Tibial nerve (tissue), 4 donors: ENCODE measurements around the gene PDIA6. TPM values are rescaled to one million over a fixed set of nuclear protein-coding genes. Genes with fewer than 3 reads are reported as not detected.

ENCODE experiments used
- DNase-seq, 2 donors: peaks; one replicate each; pipeline ENCODE4 v3.0.0-alpha.2; 2019; ENCODE audit warnings: low spot score in 2 of 2
- H3K27ac ChIP-seq, 4 donors: fragments of 200-600 bp; sonication (generic) in 3 of 4; one replicate each; pipeline ENCODE4 v1.5.1; 2017 to 2019; ENCODE audit warnings: mild to moderate bottlenecking in 1 of 4
- H3K27me3 ChIP-seq, 2 donors: fragments of 200-600 bp; sonication (generic) in 1 of 2; one replicate each; pipeline versions ENCODE4 v1.5.1 to v1.6.0; 2017 to 2019
- H3K36me3 ChIP-seq, 3 donors: fragments of 200-600 bp; sonication (generic); one replicate each; pipeline ENCODE4 v1.5.1; 2018 to 2019
- H3K4me1 ChIP-seq, 4 donors: fragments of 200-600 bp; sonication (generic) in 3 of 4; one replicate each; pipeline ENCODE4 v1.5.1; 2017 to 2019
- H3K4me3 ChIP-seq, 4 donors: fragments of 200-600 bp; sonication (generic) in 3 of 4; one replicate each; pipeline ENCODE4 v1.5.1; 2017 to 2019; ENCODE audit warnings: mild to moderate bottlenecking in 1 of 4, moderate library complexity in 1 of 4
- H3K9me3 ChIP-seq, 4 donors: fragments of 200-600 bp; sonication (generic) in 3 of 4; one replicate each; pipeline ENCODE4 v1.5.1; 2017 to 2019
- CTCF ChIP-seq, 5 experiments: fragments of 200-600 bp in 3 of 5; fragments of 450-650 bp in 2 of 5; sonication (generic) in 3 of 5; IDR thresholded peaks; one replicate each; pipeline ENCODE4 v1.5.1; 2016 to 2019; ENCODE audit warnings: antibody characterized with exemption in 5 of 5, mild to moderate bottlenecking in 3 of 5, moderate library complexity in 2 of 5
- EP300 ChIP-seq, 2 donors: sonication (generic); formaldehyde crosslinking; IDR thresholded peaks; one replicate each; pipeline ENCODE4 v1.6.1; 2017; ENCODE audit warnings: antibody characterized with exemption in 2 of 2, mild to moderate bottlenecking in 1 of 2
- POLR2A ChIP-seq, 2 donors: fragments of 450-650 bp; IDR thresholded peaks; one replicate each; pipeline ENCODE4 v1.6.1; 2017; ENCODE audit warnings: antibody characterized with exemption in 2 of 2, mild to moderate bottlenecking in 2 of 2, moderate library complexity in 2 of 2
- WGBS, 2 donors: methylation state at CpG; one replicate each; pipeline ENCODE4 v1.1.5; 2018; 5-methylcytosine and 5-hydroxymethylcytosine counted together
- total RNA-seq, 4 donors: library from RNA; depleted of rRNA; stranded (reverse); fragments of >200 nt; gene quantifications; one replicate each; pipeline ENCODE4 v1.1.0, GENCODE V29; 2016

Gene PDIA6
- total RNA-seq, 4 donors from 2014 or later = 61.4 to 84.3 (median 76.2) TPM

- H3K36me3 ChIP-seq = no peaks in the 10 kb centered on the region
- H3K4me3 ChIP-seq = no peak overlapping the region
- H3K4me1 ChIP-seq = no peaks in the 10 kb centered on the region
- no peak for DNase-seq
- TF ChIP-seq CTCF (IDR thresholded peaks at IDR 0.05) (no peak), EP300 (IDR thresholded peaks at IDR 0.05) (no peak), POLR2A (IDR thresholded peaks at IDR 0.05) (no peak)
- H3K27me3 ChIP-seq = peaks cover 0 to 4% of the 10 kb centered on the region in 2 donors
- H3K27ac ChIP-seq = no peak overlapping the region
- 27 to 39% methylated on average over 12 of the region's 12 CpGs for WGBS, 2 donors
- H3K9me3 ChIP-seq = peaks cover 0 to 32% (median 0%) of the 10 kb centered on the region in 4 donors
Measured at GRCh38 chr2:10844097-10844496, 31.5 kb upstream of the PDIA6 start.

GRCh38 chr2:10842506-10842905 is 29.9 kb upstream of the PDIA6 start:
- Histone ChIP-seq H3K27me3 (peaks cover 0 to 7% of the 10 kb centered on the region in 2 donors), H3K9me3 (peaks cover 0 to 32% (median 0%) of the 10 kb centered on the region in 4 donors), H3K4me1 (no peaks in the 10 kb centered on the region), H3K36me3 (no peaks in the 10 kb centered on the region), H3K4me3 (no peak overlapping the region), H3K27ac (no peak overlapping the region)
- TF ChIP-seq CTCF (IDR thresholded peaks at IDR 0.05) (no peak), EP300 (IDR thresholded peaks at IDR 0.05) (no peak), POLR2A (IDR thresholded peaks at IDR 0.05) (no peak)
- WGBS, 2 donors = 71 to 80% methylated on average over 4 of the region's 4 CpGs
- DNase-seq = no peak

GRCh38 chr2:10841547-10842219 is 29.1 kb upstream of the PDIA6 start:
- Histone ChIP-seq H3K36me3 (no peaks in the 10 kb centered on the region), H3K4me3 (no peak overlapping the region), H3K4me1 (no peaks in the 10 kb centered on the region), H3K9me3 (peaks cover 0 to 32% (median 0%) of the 10 kb centered on the region in 4 donors), H3K27me3 (peaks cover 0 to 7% of the 10 kb centered on the region in 2 donors), H3K27ac (no peak overlapping the region)
- WGBS, 2 donors = 57 to 67% methylated on average over 3 of the region's 3 CpGs
- DNase-seq = no peak
- TF ChIP-seq EP300 (IDR thresholded peaks at IDR 0.05) = no peak
- no peak for TF ChIP-seq POLR2A (IDR thresholded peaks at IDR 0.05)
- TF ChIP-seq CTCF (IDR thresholded peaks at IDR 0.05) = no peak

GRCh38 chr2:10839813-10840212 is 27.2 kb upstream of the PDIA6 start:
- TF ChIP-seq POLR2A (IDR thresholded peaks at IDR 0.05) (no peak), CTCF (IDR thresholded peaks at IDR 0.05) (no peak)
- WGBS, 2 donors = 33 to 41% methylated on average over 8 of the region's 8 CpGs
- no peak overlapping the region for H3K27ac ChIP-seq
- H3K9me3 ChIP-seq = peaks cover 0 to 32% (median 0%) of the 10 kb centered on the region in 4 donors
- peaks cover 0 to 14% of the 10 kb centered on the region in 2 donors for H3K27me3 ChIP-seq
- H3K36me3 ChIP-seq = no peaks in the 10 kb centered on the region
- DNase-seq = no peak
- H3K4me1 ChIP-seq = no peaks in the 10 kb centered on the region
- no peak overlapping the region for H3K4me3 ChIP-seq

GRCh38 chr2:10838734-10839133 is 26.1 kb upstream of the PDIA6 start:
- Histone ChIP-seq H3K27me3 (peaks cover 0 to 14% of the 10 kb centered on the region in 2 donors), H3K4me1 (no peaks in the 10 kb centered on the region), H3K36me3 (no peaks in the 10 kb centered on the region), H3K4me3 (no peak overlapping the region), H3K9me3 (peaks cover 0 to 32% (median 0%) of the 10 kb centered on the region in 4 donors), H3K27ac (no peak overlapping the region)
- no peak for DNase-seq
- 46 to 49% methylated on average over 3 of the region's 3 CpGs for WGBS, 2 donors
- TF ChIP-seq POLR2A (IDR thresholded peaks at IDR 0.05) (no peak), CTCF (IDR thresholded peaks at IDR 0.05) (no peak)
